CD14-positive monocyte (primary cell): ENCODE measurements around the gene HSPA2. TPM values are rescaled to one million over a fixed set of nuclear protein-coding genes. Genes with fewer than 3 reads are reported as not detected.

Experiments
- DNase-seq, 3 donors: peaks; one replicate each; pipeline ENCODE4 v3.0.0-alpha.2; 2011 to 2022
- H2AFZ ChIP-seq: 2 replicates; pipeline ENCODE4 v1.6.0; 2012; ENCODE audit warnings: mild to moderate bottlenecking, low read depth, low read length, inconsistent platforms; ENCODE audit not compliant: insufficient read depth, poor library complexity, severe bottlenecking
- H3K27ac ChIP-seq, 2 donors: 1 replicate in 1 of 2; 2 replicates in 1 of 2; pipeline ENCODE4 v1.5.1; 2012 to 2013; ENCODE audit warnings: low read length in 2 of 2, control low read depth in 1 of 2, inconsistent platforms in 1 of 2, low read depth in 1 of 2, mild to moderate bottlenecking in 1 of 2
- H3K27me3 ChIP-seq, 2 donors: one replicate each; pipeline versions ENCODE4 v1.6.0 to v1.6.1; 2011 to 2013; ENCODE audit warnings: low read length in 2 of 2; ENCODE audit not compliant: control insufficient read depth in 2 of 2, insufficient read depth in 2 of 2
- H3K36me3 ChIP-seq, 2 donors: replicated peaks in 1 of 2; 1 replicate in 1 of 2; 2 replicates in 1 of 2; pipeline versions ENCODE4 v1.5.1 to v1.6.1; 2012 to 2013; ENCODE audit warnings: low read length in 2 of 2, control low read depth in 1 of 2, inconsistent platforms in 1 of 2, mild to moderate bottlenecking in 1 of 2; ENCODE audit not compliant: insufficient read depth in 2 of 2, control insufficient read depth in 1 of 2
- H3K4me1 ChIP-seq, 2 donors: 1 replicate in 1 of 2; 2 replicates in 1 of 2; pipeline versions ENCODE4 v1.5.1 to v1.6.1; 2012 to 2013; ENCODE audit warnings: low read length in 2 of 2, control low read depth in 1 of 2, inconsistent platforms in 1 of 2, mild to moderate bottlenecking in 1 of 2, moderate library complexity in 1 of 2; ENCODE audit not compliant: insufficient read depth in 2 of 2, control insufficient read depth in 1 of 2
- H3K4me2 ChIP-seq: replicated peaks from 2 replicates; pipeline ENCODE3; 2012; ENCODE audit warnings: low read length, moderate library complexity, mild to moderate bottlenecking; ENCODE audit not compliant: poor library complexity, severe bottlenecking; ENCODE audit errors: extremely low read depth
- H3K4me3 ChIP-seq, 3 experiments: fragments of 200-600 bp in 1 of 3; sonication (generic) in 1 of 3; replicated peaks in 1 of 3; 1 replicate in 2 of 3; 2 replicates in 1 of 3; pipeline ENCODE4 v1.5.1; 2011 to 2013; ENCODE audit warnings: low read length in 3 of 3, mild to moderate bottlenecking in 3 of 3, control low read depth in 2 of 3, low read depth in 2 of 3, inconsistent platforms in 1 of 3, moderate library complexity in 1 of 3
- H3K79me2 ChIP-seq: 2 replicates; pipeline ENCODE4 v1.6.0; 2012; ENCODE audit warnings: mild to moderate bottlenecking, control low read depth, inconsistent platforms, low read length, moderate library complexity; ENCODE audit not compliant: insufficient read depth
- H3K9ac ChIP-seq: 2 replicates; pipeline ENCODE4 v1.6.0; 2017; ENCODE audit warnings: low read length, mild to moderate bottlenecking; ENCODE audit not compliant: insufficient read depth, poor library complexity, severe bottlenecking
- H3K9me3 ChIP-seq, 2 donors: replicated peaks in 1 of 2; 1 replicate in 1 of 2; 2 replicates in 1 of 2; pipeline versions ENCODE4 v1.5.1 to v1.6.1; 2012 to 2013; ENCODE audit warnings: low read length in 2 of 2, control low read depth in 1 of 2; ENCODE audit not compliant: control insufficient read depth in 1 of 2, insufficient read depth in 1 of 2
- H4K20me1 ChIP-seq: 2 replicates; pipeline ENCODE4 v1.6.0; 2012; ENCODE audit warnings: mild to moderate bottlenecking, low read length, control low read depth, moderate library complexity; ENCODE audit not compliant: insufficient read depth
- H3K27ac Mint-ChIP-seq, 7 donors: one replicate each; pipeline ENCODE4 v1.8.0; 2020; ENCODE audit warnings: mild to moderate bottlenecking in 7 of 7, mixed read lengths in 7 of 7, moderate library complexity in 6 of 7, inconsistent platforms in 2 of 7
- H3K27me3 Mint-ChIP-seq, 3 donors: one replicate each; pipeline ENCODE4 v1.8.0; 2021 to 2022; ENCODE audit warnings: low read depth in 3 of 3, mild to moderate bottlenecking in 3 of 3, mixed read lengths in 3 of 3, moderate library complexity in 3 of 3, inconsistent platforms in 1 of 3
- H3K36me3 Mint-ChIP-seq, 2 donors: one replicate each; pipeline ENCODE4 v1.8.0; 2020; ENCODE audit warnings: mixed read lengths in 2 of 2, inconsistent platforms in 1 of 2, mild to moderate bottlenecking in 1 of 2
- H3K4me1 Mint-ChIP-seq: one replicate; pipeline ENCODE4 v1.8.0; 2020; ENCODE audit warnings: mild to moderate bottlenecking, mixed read lengths
- H3K4me3 Mint-ChIP-seq, 2 donors: one replicate each; pipeline ENCODE4 v1.8.0; 2020; ENCODE audit warnings: mild to moderate bottlenecking in 2 of 2, mixed read lengths in 2 of 2, moderate library complexity in 1 of 2
- H3K9me3 Mint-ChIP-seq, 7 donors: one replicate each; pipeline ENCODE4 v1.8.0; 2020 to 2022; ENCODE audit warnings: mixed read lengths in 7 of 7, mild to moderate bottlenecking in 6 of 7, moderate library complexity in 6 of 7, inconsistent platforms in 2 of 7
- CTCF ChIP-seq: fragments of 200-600 bp; IDR thresholded peaks from one replicate; pipeline ENCODE4 v1.8.0; 2022; ENCODE audit warnings: antibody characterized with exemption, mild to moderate bottlenecking
- WGBS: methylation state at CpG from one replicate; pipeline ENCODE4 v1.1.5; 2013; ENCODE audit warnings: missing lambda C conversion rate; ENCODE audit not compliant: insufficient coverage; 5-methylcytosine and 5-hydroxymethylcytosine counted together
- intact Hi-C, 2 donors: fragments of 100-400 bp; cut with micrococcal nuclease; formaldehyde crosslinking; loops; one replicate each; pipeline versions ENCODE4 v1.15.0 to v1.15.1; 2023
- polyA plus RNA-seq, 3 donors: library from polyadenylated mRNA; depleted of rRNA in 1 of 3; unstranded in 2 of 3; stranded (reverse) in 1 of 3; fragments of 300-500 nt in 2 of 3; fragments of >200 nt in 1 of 3; fragmentation: Illumina TruSeq in 2 of 3; gene quantifications; 1 replicate in 2 of 3; 2 replicates in 1 of 3; pipeline ENCODE4 v1.2.3, GENCODE V29; 2012 to 2021

The HSPA2 gene
- polyA plus RNA-seq, 3 donors: 0.17 to 0.41 TPM; not detected in 1

DNA sequence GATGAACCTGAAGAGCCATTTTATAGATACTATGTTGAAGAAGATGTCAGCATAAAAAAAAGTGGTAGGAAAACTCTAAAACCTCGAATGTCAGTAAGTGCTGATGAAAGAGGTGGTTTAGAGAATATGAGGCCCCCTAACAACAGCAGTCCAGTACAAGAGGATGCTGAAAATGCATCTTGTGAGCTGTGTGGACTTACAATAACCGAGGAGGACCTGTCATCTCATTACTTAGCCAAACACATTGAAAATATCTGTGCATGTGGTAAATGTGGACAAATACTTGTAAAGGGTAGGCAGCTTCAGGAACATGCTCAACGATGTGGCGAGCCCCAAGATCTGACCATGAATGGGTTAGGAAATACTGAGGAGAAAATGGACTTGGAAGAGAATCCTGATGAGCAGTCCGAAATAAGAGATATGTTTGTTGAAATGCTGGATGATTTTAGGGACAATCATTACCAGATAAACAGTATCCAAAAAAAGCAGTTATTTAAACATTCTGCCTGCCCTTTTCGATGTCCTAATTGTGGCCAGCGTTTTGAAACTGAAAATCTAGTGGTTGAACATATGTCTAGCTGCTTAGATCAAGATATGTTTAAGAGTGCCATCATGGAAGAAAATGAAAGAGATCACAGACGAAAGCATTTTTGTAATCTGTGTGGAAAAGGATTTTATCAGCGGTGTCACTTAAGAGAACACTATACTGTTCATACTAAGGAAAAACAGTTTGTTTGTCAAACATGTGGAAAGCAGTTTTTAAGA lies 17.8 kb upstream of the HSPA2 start:
- Histone ChIP-seq H3K4me3 (no peak overlapping the region), H3K9ac (no peak overlapping the region), H3K27me3 (no peaks in the 10 kb centered on the region), H3K27ac (no peak overlapping the region), H4K20me1 (peaks cover 88% of the 10 kb centered on the region), H2AFZ (no peak overlapping the region), H3K4me1 (no peaks in the 10 kb centered on the region), H3K9me3 (no peaks in the 10 kb centered on the region), H3K4me2 (no peak overlapping the region), H3K36me3 (peaks cover 25 to 50% of the 10 kb centered on the region in 2 donors), H3K79me2 (peaks cover 58% of the 10 kb centered on the region)
- H3K36me3 Mint-ChIP-seq: peaks cover 11 to 25% of the 10 kb centered on the region in 2 donors
- no peak for TF ChIP-seq CTCF
- no peak for DNase-seq
- H3K27ac Mint-ChIP-seq: no peak overlapping the region
- intact Hi-C loops: no loop called here
- H3K27me3 Mint-ChIP-seq: no peaks in the 10 kb centered on the region
- H3K9me3 Mint-ChIP-seq: no peaks in the 10 kb centered on the region
- 100% methylated on average over 2 of the region's 9 CpGs for WGBS
- H3K4me3 Mint-ChIP-seq: no peak overlapping the region
- H3K4me1 Mint-ChIP-seq: no peaks in the 10 kb centered on the region

DNA sequence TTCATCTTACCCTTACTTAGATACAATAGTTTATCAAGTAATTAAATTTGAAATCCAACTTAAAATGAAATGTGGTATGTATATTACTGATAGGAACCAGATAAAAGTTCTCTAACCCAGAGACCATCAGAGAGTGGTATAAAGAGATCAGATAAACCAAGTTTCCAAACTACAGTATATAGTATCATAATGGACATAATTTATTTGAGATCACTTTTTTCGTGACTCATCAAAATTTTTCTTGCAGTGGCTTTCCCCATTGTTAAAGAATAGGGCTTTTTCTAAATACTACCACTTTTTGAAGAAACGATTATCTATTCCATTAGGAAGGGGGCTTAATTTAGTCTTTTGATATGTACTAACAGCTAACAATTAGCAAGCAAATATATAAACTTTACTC lies 15.2 kb upstream of the HSPA2 start:
- H3K9ac ChIP-seq: no peak overlapping the region
- H3K4me1 ChIP-seq: no peaks in the 10 kb centered on the region
- no peak overlapping the region for H3K27ac ChIP-seq
- H3K4me2 ChIP-seq: no peak overlapping the region
- DNase-seq: no peak
- H3K4me1 Mint-ChIP-seq: no peaks in the 10 kb centered on the region
- no peaks in the 10 kb centered on the region for H3K9me3 Mint-ChIP-seq
- H2AFZ ChIP-seq: no peak overlapping the region
- no CpG with 5 or more reads among the region's 2 CpGs for WGBS
- peaks cover 25 to 49% of the 10 kb centered on the region in 2 donors for H3K36me3 ChIP-seq
- no peaks in the 10 kb centered on the region for H3K27me3 ChIP-seq
- peaks cover 12 to 29% of the 10 kb centered on the region in 2 donors for H3K36me3 Mint-ChIP-seq
- no peaks in the 10 kb centered on the region for H3K27me3 Mint-ChIP-seq
- no peak overlapping the region for H3K4me3 ChIP-seq
- peaks cover 78% of the 10 kb centered on the region for H4K20me1 ChIP-seq
- H3K79me2 ChIP-seq: peaks cover 32% of the 10 kb centered on the region
- H3K27ac Mint-ChIP-seq: no peak overlapping the region
- no peaks in the 10 kb centered on the region for H3K9me3 ChIP-seq
- H3K4me3 Mint-ChIP-seq: no peak overlapping the region
- no peak for TF ChIP-seq CTCF
- intact Hi-C loops: no loop called here
